ENCODE results near the gene BTBD16.

- no peak for TF ChIP-seq CTCF (IDR thresholded peaks at IDR 0.05; ENCODE audit: low read depth, low read length)
- TF ChIP-seq EZH2phosphoT487 (IDR thresholded peaks at IDR 0.05; ENCODE audit: low read depth) = no peak
These were observed 92.2 kb downstream of the BTBD16 start for GRCh38 chr10:122363311-122363710.

Measured in OCI-LY3 (cell line).